Stimulated activated naive CD4-positive, alpha-beta T cell treated with Interleukin-2 at 50 U/mL for 16 hours (primary cell): ENCODE measurements around the gene SNAPC4.
"Not testable (repeated sequence)": the region's sequence is repeated elsewhere in the genome, so short reads cannot be mapped to it uniquely, and the experiment has no call there.

Experiments used
- DNase-seq: peaks from one replicate; lab custom pipeline; 2025; lab: John Stamatoyannopoulos, UW

Gene SNAPC4

DNA sequence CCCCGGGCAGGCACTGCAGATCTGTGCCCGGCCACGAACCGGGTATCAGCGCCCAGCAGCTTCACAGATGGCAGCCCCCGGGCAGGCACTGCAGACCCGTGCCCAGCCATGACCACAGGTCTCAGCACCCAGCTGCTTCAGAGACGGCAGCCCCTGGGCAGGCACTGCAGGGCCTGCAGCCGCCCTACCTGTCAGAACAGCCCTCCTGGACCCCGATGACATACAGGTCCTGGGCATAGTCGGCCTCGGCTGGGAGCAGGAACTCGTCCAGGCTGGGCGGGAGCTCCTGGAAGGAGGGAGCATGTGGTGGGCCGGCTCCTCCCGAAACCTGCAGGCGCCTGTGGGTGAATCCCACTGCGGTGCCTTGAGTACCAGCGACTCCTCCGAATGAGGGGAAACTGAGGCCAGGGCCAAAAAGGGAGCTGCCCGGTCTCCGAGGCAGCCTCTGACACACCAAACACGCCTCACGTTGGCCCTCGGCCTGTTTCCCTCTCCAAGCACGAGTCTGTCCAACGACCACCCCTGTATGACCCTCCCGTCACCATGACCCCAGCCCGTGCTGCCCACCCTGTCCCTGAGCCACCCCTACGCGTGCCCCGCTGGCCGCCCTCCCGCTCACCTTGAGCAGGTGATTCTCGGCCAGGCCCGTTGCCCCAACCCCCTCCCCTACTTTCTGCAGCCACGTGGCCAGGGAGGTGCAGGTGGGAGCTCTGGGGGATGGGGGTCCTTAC, 34.0 kb upstream of the SNAPC4 start:
- DNase-seq: no peak

DNA sequence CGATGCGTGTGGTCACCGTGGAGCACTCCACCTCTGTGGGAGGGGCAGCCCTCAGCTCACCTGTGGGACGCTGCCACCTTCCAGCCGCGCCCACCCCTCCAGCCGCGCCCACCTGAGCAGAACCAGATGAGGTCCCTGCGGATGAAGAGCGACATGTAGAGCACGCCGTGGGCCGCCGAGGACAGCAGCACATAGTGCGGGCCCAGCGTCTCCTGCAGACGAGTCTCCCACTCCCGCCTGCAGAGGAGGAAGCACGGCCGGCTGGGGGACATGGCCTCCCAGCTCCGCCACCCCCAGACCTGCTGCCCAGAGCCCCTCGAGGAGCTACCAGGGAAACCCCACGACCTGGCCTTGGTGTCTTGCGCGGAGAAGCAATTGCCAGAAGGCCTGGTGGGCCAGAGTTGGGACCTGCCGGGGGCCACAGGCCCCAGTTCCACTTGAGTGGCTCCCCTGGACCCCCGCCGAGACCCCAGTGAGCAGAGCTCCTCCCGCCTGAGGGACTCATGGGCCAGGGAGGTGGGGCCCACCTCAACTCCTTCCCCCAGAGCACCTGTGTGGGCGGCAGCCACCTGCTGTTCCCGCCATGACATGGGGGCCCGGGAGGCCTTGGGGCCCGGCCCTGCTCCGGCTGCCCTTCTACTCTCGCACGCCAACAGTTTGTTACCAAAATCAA, 33.2 kb upstream of the SNAPC4 start:
- DNase-seq: no peak

DNA sequence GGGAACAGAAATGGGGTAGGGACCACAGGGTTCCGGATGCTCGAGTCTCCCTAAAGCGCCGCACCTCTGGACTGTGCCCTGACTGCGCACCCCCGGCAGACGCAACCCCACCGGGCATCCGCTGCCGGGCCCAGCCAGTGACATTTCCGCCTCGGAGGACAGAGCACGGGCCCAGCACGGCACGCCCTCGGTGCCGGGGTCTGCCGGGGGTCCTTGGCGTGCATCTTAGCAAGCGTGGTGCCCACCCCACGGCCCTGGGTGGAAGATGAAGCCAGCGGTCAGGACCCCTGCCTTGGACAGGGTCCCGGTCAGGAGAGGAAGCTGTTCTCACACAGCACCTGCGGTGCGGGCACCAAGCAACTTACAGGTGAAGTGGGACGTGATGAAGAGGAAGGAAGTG, 32.6 kb upstream of the SNAPC4 start:
- no peak for DNase-seq

DNA sequence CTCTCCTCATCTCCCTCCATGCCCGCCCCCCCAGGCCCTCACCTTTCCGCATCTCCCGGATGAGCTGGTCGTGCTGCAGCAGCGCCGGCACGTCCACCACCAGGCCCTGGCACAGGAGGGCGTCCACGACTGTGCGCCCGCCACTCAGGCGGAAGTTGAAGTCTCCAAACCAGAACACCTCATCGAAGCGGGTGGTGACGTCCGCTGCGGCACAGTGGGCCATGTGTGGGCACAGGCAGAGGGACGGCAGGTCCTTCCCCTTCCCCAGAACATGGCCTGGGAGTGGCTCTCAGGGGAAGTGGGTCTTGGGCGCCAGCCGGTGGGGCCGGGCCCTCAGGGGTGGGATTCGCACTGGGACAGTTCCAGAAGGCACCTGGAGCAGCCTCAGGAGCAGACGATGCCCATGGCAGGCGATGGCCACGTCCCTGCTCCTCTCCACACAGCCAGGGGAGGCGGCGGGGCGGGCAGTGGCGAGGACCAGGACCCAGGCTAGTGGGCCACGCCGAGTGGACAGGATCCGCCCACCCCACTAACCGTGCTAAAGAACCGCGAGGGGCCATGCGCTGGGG, 31.9 kb upstream of the SNAPC4 start:
- DNase-seq: no peak

DNA sequence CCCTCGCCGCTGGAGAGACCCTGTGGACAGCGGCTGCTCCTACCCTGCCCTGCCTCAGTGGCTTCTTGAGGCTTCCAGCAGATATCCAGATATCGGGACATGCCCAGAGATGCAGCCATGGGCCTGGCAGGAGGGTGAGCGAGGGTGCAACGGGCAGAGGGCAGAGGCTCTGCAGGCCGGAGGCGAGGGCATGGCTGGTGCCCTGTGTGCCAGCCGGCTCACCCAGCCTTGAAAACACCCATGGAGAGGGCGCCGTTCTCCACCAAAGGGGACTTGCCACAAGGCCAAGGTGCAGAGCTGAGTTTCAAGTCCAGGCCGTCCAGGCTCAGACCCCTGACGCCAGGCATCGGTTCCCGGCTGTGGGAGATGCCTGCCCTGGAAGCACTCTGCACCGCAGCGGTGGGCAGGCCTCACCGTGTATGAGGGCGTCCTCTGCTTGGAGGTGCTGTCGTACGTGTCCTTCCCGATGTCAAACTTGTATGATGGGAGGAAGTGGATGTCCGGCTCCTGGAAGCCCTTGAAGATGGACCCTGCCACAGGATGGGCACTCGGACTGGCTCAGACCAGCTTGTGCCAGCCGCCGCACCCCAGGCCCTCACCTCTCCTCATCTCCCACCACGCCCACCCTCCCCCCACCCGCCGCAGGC, 30.7 kb upstream of the SNAPC4 start:
- no peak for DNase-seq

DNA sequence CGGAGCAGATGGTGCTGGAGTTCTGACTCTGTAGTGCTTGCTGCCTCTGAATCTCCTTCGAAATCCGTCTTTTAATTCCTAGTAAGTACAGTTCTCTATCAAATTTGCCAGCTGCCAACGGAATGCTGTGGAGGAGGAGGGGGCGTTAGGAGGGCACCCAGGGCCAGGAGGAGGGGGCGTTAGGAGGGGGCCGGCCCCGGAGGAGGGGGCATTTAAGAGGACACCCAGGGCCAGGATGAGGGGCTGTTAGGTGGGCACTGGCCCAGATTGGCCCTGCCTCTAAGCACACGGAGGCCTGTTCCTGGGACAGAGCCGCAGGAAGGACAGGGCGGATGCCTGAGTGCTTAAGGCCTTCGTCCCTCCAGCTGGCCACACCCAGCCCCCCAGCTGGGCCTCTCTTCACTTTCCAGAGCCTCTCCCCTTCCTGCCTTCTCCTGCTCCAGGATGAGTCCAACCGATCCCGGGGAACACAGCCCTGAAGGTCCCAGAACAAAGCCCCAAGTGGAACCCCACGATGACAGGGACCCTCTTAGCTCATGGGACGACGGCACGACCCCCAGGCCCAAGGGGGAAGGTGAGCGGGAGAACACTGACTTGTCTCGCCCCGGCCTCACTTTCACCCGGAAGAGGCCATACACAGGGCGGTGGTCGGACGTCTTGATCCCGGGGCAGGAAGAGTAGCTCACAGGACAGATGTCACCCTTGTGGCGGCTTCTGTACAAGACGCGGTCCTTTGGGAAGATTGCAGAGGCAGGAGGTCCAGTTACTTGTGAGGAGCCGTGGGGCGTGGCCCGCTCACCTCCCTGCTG, 29.9 kb upstream of the SNAPC4 start:
- no peak for DNase-seq

DNA sequence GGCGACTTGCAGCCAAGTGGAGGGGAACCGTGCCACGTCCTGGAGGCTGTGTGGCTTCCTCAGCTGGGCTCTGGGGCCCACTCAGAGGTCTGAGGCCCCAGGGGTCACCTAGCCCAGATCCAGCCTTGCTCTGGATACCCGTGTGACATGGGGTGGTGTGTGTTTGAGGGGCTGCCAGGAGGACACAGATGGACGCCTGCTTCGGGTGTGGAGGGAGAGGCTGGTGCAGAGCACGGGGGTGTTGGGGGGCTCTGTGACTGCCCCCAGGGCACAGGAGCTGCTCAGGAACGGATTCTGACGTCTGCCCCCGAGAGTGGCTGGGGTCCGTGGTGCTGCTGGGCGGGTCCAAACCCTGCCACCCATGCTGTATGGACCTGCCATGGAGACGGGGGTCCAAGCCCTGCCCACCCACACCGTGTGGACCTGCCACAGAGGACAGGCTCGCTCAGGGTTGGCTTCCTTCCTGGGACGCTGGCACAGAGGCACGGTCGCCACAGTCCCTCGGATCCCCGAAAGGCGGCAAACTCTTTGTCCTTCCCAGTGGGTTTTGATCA, 29.2 kb upstream of the SNAPC4 start:
- no peak for DNase-seq

DNA sequence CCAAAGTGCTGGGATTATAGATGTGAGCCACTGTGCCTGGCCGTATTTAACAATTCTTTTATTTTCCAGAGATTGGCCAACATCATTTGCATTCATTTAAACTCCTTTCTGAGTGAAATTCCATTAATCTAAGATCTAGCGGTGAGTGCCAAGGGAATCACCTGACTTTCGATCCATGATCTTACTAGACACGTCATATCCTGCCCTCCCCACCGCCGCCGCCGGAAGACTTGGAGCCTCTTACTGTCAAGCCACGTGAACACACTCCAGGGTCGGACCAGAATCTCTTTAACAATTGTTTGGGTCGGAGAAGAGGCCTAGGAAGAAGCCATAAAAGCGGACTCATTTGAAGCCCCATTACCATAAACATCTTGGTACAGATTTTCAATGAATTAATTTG, 26.8 kb upstream of the SNAPC4 start:
- no peak for DNase-seq

DNA sequence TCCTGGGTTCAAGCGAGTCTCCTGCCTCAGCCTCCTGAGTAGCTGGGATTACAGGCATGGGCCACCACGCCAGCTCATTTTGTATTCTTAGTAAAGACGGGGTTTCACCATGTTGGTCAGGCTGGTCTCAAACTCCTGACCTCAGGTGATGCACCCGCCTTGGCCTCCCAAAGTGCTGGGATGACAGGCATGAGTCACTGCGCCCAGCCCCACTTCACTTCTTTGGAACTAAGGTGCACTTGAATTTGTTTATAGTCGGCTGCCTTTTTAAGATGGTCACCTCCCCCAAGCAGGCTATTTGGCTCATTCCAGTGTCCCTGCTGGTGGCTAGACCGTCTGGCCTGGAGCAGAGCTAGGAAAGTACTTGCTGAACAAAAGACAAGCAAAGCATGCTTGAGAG, 25.4 kb upstream of the SNAPC4 start:
- not testable (repeated sequence) for DNase-seq

DNA sequence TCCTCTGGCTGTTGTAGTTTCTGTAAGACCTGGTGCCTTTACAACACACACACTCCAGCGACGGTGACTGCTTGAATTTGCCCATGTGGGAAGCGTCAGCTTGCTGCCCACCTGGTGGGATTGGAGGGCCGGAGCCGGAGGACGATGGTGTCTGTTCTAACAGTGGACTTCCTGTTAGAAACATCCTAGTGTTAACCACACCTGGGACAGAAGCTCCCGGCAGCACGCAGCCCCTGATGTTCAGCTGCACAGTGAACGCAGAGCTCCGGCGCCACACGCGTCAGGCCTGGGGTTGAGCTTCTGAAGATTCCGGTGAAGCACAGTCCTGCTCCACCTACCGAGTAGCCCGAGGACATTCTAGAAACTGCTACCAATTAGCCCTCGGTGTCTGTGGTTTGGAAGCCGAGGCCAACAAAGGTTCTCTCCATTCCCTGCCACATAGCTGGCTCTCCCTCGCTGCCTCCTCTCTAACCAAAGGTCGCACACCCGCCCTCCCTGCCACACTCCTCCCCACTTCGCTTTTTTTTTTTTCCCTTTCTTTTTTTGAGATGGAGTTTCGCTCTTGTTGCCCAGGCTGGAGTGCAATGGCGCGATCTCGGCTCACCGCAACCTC, 24.9 kb upstream of the SNAPC4 start:
- DNase-seq: no peak

DNA sequence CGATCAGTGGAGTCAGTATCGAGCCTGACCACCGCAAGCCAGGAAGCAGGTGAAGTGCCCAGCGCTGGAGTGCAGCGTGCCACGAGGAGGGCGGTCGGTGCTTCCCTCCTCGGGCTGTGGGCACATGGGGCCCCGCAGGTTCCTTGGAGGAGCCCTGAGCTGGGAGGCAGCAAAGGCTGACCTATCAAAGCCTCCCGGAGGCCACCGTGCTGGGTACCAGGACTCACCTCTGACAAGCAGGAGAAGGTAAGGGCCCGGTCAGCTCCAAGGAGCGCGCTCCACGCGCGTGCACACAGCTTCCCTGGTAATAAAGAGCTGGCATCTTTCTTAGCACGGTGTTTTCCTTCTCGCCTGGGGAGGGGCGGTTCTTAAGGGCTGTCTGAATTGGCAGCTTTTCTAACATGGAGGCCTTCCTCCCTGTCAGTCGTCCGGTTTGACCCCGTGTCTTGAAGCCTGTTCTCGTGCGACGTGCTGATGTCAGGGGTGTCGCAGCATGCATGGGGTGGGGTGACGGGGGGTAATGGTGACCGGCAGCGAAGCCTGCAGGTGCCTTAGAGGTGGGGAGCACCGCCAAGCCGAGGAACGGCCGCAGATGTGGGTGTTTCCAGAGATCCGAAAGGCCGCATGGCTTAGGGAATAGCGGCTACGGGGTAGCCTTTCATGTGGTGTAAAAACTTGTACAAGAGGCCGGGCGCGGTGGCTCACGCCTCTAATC, 23.6 kb upstream of the SNAPC4 start:
- DNase-seq: no peak

DNA sequence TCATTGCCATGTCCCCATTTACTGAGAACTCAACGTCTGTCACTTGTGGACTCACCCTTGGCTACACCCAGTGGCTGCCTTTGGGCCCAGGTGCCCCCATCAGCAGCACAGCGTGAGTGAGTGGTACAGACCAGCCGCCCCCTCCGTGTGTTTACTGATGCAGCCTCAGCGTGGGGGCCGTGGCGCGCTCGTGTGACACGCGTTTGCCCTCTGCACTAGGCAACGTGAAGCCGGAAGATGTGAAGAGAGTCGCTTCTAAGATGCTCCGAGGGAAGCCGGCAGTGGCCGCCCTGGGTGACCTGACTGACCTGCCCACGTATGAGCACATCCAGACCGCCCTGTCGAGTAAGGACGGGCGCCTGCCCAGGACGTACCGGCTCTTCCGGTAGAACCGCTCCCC, 22.9 kb upstream of the SNAPC4 start:
- no peak for DNase-seq

DNA sequence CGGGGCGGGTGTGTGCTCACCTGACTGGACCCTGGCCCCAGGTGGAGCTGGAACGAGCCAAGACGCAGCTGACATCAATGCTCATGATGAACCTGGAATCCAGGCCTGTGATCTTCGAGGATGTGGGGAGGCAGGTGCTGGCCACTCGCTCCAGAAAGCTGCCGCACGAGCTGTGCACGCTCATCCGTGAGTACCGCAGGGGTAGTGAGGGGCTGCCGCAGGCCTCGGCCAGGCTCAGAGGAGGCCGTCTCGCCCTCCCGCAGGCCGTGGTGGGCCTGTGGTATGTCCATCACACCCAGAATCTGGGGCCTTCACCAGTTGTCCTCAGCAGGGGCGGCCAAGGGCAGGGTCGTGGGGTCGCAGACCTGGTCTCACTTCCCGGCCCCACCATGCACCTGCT, 21.8 kb upstream of the SNAPC4 start:
- DNase-seq: no peak

DNA sequence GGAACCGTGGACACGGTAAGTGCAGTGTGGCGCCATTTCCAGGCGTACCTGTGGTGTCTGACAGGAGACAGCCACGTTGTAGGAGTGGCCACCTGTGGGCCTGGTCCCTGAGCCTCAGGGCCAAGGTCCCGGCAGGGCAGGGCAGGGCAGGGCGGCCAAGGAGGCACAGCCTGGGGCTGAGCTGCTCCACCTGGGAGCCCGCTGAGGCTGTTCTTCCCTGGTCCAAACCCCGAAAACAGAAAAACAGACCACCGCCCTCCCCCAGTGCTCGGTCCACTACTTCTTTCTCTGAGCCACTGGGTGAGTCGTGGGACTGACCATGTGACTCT, 19.1 kb upstream of the SNAPC4 start:
- DNase-seq: no peak

DNA sequence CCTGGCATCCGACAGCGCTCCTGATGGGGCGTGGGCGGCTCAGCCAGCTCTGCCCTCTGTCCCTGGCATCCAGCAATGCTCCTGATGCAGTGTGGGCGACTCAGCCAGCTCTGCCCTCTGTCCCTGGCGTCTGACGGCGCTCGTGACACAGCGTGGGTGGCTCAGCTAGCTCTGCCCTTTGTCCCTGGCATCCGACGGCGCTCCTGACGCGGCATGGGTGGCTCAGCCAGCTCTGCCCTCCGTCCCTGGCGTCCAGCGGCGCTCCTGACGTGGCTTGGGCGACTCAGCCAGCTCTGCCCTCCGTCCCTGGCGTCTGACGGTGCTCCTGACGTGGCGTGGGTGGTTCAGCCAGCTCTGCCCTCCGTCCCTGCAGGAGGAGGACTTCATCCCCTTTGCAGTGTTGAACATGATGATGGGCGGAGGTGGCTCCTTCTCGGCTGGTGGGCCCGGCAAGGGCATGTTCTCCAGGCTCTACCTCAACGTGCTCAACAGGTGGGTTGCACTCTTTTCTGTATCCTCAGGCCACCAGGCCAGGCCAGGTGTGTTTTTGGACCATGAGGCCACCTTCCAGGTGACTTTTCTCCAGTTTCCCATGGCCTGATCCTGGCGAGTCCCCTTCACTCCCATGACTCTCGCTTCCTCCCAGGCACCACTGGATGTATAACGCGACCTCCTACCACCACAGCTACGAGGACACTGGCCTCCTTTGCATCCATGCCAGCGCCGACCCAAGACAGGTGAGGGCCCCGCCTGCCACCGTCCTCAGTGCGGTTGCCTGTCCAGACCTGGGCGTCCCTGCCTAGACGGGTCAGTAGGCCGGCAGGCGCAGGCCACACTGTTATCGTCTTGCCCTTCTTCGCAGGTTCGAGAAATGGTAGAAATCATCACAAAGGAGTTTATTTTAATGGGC, 18.5 kb upstream of the SNAPC4 start:
- DNase-seq: no peak

DNA sequence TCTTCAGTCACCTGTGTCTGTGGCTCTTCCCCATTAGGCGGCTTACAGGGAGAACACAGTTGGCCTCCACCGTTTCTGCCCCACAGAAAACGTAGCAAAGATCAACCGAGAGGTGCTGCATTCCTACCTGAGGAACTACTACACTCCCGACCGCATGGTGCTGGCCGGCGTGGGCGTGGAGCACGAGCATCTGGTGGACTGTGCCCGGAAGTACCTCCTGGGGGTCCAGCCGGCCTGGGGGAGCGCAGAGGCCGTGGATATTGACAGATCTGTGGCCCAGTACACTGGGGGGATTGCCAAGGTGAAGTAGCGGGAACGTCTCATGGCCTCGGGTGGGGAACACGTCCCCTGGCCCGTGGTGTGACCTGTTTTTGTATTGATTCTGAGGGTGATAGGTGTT, 16.9 kb upstream of the SNAPC4 start:
- no peak for DNase-seq

DNA sequence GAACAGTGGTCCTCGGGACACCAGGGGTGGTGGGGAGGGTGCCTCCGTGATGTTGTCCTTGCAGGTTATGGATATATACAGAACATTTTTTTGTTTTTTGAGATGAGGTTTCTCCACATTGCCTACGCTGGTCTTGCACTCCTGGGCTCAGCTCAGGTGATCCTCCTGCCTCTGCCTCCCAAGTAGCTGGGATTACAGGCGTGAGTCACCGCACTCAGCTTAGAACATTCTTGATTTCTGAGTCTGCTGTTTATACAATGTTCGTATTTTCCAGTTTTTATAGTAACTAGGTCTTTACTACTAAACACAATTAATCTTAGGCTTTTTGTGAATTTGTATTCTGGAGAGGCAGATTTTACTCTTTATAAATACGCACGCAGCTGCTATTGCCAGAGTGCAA, 16.5 kb upstream of the SNAPC4 start:
- DNase-seq: no peak

DNA sequence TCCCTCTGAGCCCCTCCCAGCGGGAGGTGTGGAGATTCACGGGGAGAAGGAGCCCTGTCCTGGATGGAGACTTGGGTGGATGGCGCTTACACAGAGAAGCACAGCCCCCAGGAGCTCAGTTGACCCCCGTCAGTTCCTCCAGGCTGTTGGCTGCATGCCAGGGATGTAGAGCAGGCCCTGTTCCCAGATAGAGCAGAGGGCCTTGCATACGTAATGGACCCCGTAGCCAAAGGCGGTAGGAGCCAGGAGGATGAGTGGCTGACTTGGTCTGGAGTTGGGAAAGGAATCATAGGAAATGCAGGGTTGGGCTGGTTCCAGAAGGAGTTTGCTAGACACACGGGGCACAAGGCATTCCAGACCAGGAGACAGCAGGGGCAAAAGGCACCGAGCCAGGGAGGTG, 13.0 kb upstream of the SNAPC4 start:
- DNase-seq: no peak

DNA sequence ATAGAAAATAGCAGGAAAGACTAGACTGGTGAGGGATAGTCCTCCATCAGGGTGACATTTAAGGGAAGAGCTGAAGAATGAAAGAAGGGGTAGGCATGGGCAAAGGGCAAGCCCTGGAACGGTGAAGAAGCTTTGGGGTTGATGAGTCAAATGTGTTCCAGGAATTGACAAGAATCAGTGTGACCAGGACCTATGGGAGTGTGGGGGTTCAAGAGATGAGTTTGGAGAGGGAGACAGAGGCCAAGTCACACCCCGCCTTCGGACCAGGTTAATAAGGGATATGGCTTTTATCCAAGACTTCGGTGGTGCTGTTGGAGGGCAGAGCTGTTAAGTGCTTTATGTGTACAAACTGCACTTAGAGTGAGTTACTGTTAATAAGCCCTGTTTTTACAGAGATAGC, 11.4 kb upstream of the SNAPC4 start:
- DNase-seq: no peak
